D721Med (cell line): ENCODE data around the gene ARHGAP29.

Source experiments
- DNase-seq: peaks from one replicate; pipeline ENCODE4 v3.0.0; 2011; ENCODE audit warnings: low spot score; ENCODE audit not compliant: insufficient read length
- FAIRE-seq: peaks from 2 replicates; lab custom pipeline; 2011; peaks lifted over from hg19 to GRCh38; lab: Jason Lieb, UNC
- TF ChIP-seq, protein P1 (sequence below): IDR thresholded peaks from 2 replicates; pipeline ENCODE4 v1.5.1; 2012; ENCODE audit warnings: mild to moderate bottlenecking, control low read depth; ENCODE audit not compliant: insufficient read depth; ENCODE audit errors: missing control alignments

Gene ARHGAP29

GRCh38 chr1:94142022-94142421 lies 95.4 kb downstream of the ARHGAP29 start:
- no peak for DNase-seq
- TF ChIP-seq, protein P1, sequence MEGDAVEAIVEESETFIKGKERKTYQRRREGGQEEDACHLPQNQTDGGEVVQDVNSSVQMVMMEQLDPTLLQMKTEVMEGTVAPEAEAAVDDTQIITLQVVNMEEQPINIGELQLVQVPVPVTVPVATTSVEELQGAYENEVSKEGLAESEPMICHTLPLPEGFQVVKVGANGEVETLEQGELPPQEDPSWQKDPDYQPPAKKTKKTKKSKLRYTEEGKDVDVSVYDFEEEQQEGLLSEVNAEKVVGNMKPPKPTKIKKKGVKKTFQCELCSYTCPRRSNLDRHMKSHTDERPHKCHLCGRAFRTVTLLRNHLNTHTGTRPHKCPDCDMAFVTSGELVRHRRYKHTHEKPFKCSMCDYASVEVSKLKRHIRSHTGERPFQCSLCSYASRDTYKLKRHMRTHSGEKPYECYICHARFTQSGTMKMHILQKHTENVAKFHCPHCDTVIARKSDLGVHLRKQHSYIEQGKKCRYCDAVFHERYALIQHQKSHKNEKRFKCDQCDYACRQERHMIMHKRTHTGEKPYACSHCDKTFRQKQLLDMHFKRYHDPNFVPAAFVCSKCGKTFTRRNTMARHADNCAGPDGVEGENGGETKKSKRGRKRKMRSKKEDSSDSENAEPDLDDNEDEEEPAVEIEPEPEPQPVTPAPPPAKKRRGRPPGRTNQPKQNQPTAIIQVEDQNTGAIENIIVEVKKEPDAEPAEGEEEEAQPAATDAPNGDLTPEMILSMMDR = no peak
- no peak for FAIRE-seq

GRCh38 chr1:94132111-94132510 lies 105.3 kb downstream of the ARHGAP29 start:
- DNase-seq (no peak), FAIRE-seq (no peak)
- TF ChIP-seq, protein P1 = no peak

- DNase-seq = no peak
- no peak for FAIRE-seq
- TF ChIP-seq, protein P1 = no peak
These were observed 106.4 kb downstream of the ARHGAP29 start for GRCh38 chr1:94130851-94131595.

- FAIRE-seq (no peak), DNase-seq (no peak)
- TF ChIP-seq, protein P1 = no peak
These were observed 110.7 kb downstream of the ARHGAP29 start for GRCh38 chr1:94126651-94127050.

DNA sequence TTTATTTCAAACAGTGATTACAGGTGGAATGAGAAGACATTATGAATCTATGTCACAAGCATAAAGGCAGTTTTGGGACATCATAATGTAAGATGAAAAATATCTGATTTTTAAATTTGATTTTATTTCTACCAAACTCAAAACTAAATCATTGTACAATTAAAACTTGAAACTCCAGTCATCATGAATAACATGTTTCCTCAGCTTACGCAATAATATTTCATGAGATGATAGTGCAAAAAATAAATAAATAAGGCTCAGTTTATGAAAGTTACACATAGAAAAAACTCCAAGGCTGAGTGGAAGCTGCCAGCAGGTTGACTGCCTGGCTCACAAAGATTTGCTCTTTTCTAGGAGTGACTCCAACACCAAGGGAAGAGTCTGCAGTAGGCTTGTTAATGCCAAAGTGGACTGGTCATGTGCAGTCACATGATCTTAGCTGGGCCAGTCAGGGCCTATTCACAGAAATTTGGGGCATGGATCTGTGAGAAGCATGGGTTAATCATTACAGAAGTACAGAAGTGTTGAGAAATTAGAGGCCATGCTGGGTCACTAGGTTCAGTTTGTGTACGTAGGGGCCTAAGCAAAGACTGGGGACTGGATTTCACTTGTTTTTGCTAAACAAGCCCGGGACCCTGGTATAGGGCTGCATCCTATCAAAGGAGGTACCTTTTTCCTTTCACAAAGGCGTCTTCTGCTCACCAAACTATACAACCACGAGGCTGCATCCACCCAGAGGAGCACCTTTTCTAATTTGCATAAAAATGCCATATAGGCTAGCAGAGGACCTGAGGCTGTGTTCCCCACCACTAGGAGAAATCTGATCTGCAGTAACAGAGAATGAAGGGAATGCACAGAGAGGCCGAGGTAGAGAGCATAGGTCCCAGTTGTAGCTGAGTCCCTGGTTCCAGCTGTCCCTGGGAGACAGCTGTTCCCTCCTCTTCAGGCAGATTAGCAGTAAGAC lies 111.6 kb downstream of the ARHGAP29 start:
- no peak for DNase-seq
- no peak for FAIRE-seq
- TF ChIP-seq, protein P1 = no peak

DNA sequence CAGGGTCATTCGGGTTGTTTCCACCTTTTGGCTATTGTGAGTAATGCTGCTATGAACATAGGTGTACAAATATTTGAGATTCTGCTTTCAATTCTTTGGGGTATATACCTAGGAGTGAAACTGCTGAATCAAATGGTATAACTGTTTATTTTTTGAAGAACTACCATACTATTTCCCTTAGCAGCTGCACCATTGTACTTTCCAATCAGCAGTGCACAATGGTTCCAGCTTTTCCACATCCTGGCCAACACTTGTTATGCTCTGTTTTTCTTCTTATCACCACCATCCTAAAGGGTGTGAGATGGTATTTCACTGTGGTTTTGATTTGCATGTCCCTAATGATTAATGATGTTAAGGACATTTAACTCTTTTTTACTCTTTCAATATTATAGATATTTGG lies 112.8 kb downstream of the ARHGAP29 start:
- FAIRE-seq = no peak
- TF ChIP-seq, protein P1 = no peak
- no peak for DNase-seq
